Measurements from ENCODE around the gene KAZN.

The KAZN gene

DNA sequence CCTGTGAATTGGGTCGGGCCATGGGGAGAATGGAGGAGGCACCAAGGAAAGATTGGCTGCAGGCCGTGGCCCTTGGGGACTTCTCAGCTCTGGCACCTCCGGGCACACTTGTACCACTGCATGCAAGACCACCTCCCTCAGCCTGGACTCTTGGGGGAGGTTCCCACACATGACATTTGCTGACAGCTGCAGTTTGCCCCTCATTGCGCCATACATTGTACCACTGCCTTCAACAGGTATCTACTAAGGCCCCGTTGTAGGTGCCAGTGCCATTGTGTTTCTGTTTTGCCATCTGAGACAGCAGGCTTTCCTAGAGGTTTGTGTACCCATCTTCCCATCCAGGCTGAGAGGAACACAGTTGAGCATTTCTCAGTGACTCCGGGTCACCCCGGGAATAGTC is 395.7 kb downstream of the KAZN start:
- DNase-seq = no peak

DNA sequence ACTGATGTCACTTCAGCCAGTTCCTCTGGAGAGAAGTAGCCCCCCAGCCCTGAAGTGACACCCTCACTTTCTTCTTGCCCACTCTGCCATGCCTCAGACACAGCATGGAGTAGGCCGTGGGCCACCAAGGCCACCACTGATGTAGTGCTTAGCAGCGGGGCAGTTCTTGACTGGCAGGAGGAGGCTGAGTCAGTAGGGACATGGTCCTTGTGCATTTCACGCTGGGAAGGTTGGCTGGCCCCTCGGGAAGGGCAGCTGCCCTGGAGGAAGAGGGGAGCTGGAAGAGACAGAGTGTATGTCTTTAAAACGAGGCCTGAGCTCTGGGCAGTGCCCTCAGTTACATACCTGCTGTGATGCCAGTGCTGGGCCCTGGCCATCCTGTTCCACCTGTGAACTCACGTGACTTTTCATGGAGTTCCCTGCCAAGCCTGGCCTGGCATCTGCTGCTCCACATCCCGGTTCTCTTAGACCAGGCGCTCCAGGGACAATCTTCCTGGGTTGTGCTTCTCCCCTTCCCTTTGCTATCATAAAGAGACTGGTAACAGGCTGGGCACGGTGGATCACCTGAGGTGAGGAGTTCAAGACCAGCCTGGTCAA is 396.5 kb downstream of the KAZN start:
- DNase-seq = no peak

DNA sequence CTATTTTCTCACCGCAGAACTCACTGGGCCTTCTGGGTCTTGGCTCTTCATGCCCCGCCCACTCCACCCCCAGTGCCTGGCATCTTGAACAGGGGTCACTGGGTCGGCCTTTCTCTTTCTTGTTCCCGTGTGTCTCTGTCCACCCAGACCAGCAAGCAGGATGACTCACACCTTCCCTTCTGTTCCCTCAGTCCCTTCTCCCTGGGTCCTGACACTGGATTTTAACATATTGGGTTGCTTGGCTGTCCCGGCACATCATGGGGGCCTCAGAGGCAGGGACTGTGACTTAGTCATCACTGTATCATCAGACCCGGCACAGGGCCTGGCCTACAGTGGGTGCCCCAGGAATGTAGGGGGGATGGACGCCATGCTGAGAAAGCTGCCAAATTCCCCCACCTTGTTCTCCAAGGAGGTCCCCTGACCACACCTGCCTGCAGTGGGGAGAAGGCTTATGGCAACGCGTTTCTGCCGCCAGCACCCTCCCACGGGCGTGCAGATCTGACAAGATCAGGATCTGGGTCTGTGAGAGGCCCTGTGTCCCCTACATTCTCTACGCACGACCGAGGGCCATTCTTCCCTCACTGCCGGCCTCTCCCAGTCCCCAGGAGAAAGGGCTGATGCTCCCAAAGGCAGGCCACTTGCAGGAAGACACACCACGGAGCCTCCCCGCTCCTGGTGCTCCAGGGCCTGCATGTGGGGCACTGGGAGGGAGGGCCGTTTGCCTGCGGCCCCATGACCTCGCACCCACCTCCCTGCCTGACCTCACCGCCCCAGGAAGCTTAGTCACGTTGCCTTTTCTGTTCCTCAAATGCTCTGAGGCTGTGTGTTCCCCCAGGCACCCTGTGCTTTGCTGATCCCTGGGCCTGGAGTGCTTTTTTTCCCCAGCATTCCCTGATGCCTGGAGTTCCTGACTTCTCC is 397.9 kb downstream of the KAZN start:
- DNase-seq = no peak

DNA sequence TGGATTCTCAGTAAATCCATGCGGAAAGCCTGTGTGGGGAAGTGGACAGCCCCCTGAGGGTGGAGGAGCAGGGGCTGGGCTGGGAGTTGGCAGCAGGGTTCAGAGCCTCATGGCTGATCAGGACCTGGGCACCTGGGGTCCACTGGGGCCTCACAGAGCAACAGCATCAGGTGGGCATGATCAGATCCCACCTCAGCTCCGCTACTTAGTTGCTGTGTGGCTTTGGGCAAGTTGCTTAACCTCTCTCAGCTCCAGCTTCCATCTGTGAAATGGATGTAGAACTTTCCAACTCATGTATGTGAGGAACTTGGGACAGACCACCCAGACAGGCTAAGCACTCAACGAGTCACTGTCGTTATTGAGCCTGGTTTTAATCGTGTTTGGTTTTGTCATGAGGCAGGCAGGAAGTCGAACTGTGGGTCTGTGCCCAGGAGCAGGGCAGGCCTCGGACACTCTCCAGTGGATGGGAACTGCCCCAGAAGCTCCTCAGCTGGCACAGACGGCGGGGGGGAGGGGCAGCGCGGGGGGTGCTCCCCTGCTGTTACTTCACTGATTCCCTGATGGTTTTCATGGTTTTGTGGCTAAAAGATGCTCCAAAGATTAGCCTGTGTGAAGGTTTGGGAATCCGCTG is 399.3 kb downstream of the KAZN start:
- no peak for DNase-seq

DNA sequence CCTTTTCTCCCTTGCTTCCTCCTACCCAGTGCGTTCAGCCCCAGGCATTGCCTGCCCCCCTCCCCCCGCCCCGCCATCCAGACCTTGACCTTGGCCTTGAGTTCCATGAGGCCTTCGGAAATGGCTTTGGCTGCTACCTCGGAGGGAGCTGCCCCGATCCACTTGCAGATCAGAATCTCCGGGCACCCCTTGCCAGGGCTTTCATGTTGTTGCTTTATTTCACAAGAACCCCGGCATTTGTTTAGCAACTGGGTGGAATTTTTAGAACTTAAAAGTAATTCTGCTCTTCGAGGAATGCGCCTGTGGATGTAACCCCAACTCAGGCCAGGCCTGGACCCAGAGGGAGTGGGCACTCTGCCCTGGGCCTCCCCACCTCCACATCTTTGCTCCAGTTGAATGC is 401.0 kb downstream of the KAZN start:
- no peak for DNase-seq

DNA sequence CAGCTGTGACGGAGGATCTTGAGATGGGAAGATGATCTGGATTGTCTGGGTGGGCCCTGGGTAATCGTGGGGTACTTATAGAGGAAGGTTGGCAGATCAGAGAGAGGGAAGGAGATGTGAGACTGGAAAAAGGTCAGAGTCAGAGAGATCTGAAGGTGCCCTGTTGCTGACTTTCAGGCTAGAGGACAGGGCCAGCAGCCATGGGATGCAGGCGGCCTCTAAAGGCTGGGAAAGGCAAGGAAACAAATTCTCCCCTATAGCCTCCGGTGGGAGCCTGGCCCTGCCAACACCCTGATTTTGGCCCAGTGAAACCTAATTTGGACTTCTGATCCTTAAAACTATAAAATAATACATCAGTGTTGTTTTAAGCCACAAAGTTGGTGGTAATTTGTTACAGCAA is 401.5 kb downstream of the KAZN start:
- no peak for DNase-seq

DNA sequence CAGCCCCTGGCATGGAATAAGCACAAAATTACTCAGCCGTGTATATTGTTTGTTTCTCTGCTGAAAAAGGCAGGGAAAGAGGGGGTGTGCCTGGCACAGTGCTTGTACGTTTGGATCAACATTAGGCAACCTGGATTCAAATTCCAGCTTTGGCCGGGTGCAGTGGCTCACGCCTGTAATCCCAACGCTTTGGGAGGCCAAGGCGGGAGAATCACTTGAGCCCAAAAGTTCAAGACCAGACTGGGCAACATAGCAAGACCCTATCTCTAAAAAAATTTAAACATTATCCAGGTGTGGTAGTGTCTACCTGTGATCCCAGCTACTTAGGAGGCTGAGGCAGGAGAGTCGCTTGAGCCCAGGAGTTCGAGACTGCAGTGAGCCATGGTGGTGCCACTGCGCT is 402.2 kb downstream of the KAZN start:
- DNase-seq = no peak

DNA sequence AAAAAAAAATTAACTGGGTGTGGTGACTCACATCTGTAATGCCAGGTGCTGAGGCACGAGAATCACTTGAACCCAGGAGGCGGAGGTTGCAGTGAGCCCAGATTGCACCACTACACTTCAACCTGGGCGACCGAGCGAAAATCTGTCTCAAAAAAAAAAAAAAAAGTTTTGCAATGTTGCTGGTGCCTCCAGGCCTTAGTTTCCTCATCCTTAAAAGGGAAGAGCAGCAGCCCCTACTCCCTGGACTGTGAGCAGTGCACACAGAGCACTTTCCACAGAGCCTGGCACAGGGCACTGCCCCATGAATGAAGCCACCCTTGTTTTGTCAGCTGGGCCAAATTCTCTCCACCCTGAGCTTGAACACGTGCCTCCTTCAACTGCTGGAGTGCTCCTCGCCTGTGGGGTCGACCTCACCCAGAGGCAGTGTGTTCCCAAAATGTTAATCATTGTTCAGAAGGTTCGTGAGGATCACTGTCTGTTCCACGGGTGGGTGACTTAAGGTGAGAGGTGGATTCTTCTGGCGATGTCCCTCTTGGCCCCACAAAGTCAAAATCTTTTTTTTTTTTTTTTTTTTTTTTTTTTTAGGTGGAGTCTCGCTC is 402.9 kb downstream of the KAZN start:
- DNase-seq = no peak

DNA sequence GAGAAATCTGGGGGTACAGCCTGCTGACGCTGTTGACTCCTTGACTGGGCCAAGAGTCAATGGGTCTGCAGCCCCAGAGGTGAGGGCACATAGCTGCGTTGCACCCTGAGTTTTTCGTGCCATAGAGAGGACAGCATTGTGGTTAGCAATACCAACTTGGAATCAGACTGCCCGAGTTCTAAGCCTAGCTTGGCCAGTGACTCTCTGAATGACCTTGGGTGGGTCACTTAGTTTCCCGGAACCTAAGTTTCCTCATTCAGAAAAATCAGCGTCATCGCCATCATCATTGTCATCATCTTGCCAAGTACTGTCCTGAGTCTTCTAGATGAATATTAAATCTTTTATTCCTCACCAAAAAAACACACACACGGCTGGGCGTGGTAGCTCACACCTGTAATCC is 403.8 kb downstream of the KAZN start:
- DNase-seq = no peak

DNA sequence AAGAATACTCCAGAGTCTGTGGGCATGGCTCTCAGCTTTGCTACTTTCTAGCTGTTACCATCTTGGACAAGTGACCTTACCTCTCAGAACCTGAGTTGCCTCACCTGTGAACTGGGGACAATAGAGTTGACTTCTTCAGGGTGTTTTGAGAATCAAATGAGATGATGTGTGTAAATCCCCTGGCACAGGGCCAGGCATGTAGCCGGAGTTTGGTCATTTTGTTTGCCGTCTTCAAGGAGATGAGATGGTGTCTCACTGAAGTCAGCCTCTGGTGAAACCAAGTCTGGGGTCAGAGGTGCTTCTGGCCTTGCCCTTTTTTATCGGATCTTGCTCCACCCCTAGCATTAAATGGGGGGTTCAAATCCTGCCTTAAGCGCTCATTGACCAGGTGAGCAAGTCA is 405.9 kb downstream of the KAZN start:
- DNase-seq = no peak

DNA sequence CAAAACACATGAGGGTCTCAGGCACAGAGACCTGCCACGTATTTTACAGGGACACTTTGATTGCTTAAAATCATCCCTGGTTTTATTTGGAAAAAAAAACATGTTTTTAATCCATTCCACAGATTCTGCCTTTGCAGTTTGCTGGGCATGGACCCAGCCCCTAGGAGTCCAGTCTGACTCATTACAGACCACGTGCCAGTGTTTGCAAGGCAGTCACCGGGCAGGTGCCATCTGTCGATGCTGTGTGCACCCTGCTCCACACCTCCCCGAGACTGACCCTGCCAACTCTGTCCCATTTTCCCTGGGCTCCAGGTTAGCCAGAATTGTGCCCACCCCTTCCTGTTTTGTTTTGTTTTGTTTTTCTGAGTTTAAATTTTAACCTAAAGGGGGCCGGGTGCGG is 406.6 kb downstream of the KAZN start:
- no peak for DNase-seq

DNA sequence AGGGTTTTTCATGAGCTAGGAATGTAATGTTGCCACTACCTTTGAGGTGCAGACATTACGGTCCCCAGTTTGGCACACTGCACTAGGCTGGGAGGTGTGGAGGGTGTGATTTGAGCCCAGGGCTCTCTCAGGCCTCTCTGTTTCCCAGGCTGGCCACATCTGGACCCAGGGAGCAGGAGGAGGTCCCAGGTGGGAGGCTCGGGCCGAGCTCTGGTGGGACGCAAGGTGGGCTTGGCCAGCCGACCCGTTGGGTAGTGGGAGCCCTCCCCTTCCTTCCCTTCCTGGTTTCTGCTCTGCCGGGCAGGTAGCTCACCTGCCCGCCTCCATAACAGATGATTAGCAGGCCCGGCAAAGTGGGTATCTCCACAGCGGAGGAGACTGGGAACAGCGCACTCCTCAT is 408.9 kb downstream of the KAZN start:
- DNase-seq = no peak

DNA sequence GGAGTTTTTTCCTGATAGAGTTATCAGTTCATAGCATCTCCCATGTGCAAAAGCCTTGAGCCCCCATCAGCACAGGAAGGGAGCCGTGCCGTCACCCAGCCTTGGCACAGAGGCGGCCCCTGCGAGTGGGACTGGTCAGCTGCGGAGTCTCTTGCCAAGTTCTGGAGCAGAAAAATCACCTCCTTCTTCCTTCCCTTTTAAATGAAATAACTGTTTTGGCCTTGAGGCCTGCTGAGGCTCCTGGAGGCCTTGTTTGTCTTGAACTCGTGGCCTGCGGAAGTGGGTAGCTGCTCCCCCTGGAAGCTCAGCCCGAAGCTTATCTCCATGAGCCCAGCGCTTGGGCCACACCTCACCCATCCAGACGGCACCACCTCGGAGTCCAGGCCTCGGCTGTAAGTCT is 409.4 kb downstream of the KAZN start:
- no peak for DNase-seq

DNA sequence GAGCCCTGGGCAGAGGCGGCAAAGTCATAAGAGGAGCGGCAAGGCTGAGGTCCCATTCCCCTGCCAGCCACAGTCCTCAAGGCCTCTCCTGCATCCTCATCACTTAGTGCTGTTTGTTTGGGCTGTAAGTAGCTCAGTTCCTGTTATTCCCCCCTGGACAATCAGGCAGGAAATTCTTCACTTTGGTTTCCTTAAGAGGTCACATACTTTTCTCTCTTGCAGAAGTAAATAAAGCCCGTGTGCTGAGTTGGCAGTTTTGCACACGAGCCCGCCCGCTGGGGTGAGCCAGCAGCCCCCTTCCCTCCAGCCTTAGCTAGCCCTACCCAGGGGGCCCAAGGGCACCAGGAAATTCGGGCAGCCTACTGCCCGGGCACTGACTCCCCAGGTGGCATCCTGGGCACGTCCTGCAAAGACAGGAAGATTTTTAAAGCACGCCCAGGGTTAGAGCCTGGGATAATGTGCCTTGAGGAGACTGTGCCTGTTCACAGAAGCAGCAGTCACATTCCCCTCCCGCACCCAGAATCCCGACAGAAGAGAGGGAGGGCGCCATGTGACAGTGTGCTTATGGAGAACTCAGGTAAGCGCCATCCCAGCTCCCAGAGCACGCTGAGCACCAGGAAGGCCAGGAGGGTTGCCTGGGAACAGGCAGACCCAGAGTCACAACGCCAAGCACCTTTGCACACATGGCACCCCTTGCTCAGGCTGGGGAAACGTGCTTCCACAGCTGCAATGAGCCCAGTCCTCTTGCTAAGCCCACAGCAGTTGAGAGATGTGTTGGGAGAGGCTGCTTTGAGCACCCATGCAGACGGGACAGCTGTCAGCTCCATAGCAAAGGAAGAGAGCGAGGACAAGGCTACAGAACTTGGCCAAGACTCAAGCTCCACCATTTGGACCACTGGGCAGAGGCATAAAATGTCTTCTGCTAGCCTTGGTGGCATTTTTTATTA is 410.6 kb downstream of the KAZN start:
- no peak for DNase-seq

DNA sequence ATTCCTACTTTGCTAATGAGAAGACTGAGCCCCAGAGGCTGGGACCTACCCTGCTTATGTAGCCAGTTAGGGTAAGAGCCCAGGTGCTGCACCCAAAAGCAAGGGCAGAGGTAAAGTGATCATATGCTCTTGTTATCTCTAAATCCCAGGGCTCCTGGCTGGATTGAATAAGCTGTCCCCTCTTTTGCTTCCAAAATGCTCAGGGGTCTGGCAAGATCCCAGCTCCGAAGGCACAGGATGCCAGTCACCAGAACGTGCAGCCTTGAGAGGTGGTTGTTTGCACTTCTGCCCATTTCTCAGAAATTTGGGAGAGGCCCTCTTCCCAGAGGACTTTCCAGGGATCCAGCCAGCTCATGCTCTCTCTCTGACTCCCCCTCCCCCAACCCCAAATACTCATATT is 412.7 kb downstream of the KAZN start:
- DNase-seq = no peak

DNA sequence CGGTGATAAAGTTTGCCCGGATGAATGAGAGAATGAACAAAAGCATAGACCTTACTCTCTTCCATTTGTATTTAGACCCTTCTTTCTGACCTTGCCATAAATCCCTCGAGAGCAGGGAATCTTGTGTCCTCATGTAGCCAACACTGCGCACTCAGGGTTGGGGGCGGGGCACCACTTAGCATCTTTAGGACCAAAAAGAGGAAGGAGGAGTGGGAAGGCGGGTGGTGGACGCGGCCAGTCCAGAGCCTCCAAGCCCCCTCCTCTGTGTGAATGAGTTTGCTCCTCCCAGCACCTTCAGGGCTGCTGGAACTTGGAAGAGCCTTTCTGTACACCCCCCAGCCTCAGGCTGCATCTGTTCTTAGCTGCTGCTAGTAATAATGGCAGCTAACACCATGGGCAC is 413.2 kb downstream of the KAZN start:
- DNase-seq = no peak

DNA sequence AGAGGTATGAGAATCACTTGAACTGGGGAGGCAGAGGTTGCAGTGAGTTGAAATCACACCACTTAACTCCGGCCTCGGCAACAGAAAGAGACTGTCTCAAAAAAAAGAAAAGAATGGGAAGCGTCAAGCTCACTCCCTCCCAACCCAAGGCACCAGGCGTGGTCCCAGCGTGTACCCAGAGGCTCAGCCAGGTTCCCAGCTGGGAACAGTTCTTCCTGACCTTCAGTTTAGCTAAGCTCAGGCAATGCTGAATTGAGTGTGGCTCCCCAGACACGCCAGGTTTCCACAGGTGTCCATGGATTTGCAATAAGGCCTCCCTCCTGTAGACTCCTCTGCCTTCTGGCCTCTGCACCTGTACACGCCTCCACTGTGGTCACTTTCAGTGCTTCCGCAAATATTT is 414.3 kb downstream of the KAZN start:
- DNase-seq = no peak

DNA sequence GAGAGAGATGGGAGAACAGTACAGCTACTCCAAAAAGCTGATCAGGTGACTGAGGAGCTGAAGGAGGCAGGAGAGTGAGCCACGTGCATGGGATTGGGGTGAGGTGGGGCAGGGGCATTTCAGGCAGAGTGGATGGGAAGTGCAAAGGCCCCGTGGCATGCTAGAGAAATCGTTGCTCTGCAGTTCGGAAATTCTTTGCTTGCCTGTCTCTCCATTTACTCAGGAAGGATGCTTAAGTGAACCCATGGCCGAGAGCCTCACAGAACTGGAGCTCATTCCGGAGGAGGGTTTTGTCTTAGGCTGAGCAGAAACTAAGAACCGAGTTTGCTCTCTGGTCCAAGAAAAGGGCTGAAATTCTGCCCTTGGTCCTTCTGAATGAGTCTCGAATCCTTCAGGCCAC is 415.3 kb downstream of the KAZN start:
- no peak for DNase-seq

DNA sequence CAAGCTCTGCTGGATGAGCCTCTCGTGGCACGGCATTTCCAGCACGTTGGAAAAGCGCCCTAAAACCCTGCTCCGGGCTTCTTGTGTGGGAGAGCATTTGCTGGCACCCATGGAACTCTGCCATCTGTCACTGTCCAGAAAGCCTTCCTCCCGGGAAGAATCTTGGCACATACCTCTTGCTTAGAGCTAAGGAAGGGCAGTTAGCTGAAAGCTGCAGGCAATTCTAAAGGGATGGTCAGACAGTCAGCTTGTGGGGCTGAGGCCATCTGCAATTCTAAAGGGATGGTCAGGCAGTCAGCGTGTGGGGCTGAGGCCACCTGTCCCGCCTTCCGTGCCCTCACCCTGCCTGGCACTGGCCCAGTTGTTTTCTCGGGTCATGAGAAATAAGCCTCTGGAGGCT is 416.0 kb downstream of the KAZN start:
- no peak for DNase-seq

DNA sequence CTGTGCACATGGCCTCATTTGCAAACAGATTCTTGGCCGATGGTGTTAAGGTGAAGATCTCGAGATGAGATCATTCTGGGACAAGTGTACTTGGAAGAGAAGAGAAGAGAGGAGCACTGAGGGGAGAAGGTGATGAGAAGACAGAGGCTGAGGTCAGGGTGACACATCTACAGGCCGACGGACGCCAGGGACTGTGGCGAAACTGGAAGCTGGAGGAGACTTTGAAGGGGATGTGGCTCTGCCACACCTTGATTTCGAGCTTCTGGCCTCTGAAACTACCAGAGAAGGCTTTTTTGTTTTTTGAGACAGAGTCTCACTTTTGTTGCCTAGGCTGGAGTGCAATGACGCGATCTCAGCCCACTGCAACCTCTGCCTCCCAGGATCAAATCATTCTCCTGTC is 417.5 kb downstream of the KAZN start:
- no peak for DNase-seq

DNA sequence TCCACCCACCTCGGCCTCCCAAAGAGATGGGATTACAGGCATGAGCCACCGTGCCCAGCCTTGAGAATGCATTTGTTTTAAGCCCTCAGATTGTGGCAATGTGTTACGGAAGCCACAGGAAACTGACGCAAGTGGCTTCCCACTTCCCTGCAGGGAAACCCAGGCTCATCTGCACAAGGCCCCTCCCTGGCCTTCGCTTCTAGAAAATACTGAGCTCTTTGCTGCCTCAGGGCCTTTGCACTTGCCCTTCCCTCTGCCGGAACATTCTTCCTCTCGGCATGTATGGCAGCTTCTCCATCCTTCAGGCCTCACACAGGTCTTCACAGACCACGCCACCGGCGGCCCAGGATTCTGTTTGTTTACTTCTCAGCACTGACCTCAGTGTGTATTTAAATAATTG is 418.0 kb downstream of the KAZN start:
- no peak for DNase-seq

DNA sequence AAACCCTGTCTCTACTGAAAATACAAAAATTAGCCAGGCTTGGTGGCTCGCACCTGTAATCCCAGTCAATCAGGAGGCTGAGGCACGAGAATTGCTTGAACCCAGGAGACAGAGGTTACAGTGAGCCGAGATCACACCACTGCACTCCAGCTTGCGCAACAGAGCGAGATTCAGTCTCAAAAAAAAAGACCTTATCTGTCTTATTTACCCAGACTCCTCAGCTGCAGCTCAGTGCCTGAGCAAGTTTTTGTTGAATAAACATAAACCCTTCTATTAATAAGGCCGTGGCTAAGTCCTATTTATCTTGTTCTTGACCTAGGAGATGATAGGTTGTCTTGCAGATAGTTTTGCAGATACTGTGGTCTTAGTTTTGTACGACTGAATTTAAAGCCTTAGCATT is 418.6 kb downstream of the KAZN start:
- DNase-seq = no peak

DNA sequence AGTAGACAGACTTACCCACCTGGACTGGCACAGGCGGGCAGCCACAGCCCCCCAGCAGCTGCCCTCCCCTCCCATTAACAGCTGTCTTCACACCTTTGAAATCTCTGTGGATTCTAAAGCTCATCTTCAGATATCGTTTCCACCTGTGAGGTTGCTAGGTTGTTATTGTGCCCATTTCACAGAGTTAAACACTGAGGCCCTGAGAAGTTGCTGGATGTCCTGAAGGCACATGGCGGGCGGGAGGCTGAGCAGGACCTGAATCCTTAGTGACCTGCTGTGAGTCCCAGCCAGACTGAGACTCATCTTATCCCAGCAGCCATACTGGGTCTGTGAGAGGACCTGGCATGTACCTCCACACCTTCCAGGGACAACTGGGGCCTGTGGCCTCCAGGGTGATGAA is 420.3 kb downstream of the KAZN start:
- no peak for DNase-seq

Data from stimulated activated naive CD4-positive, alpha-beta T cell treated with Interleukin-2 at 50 U/mL for 16 hours (primary cell).